Measurements from ENCODE around the gene CERT1. TPM values are rescaled to one million over a fixed set of nuclear protein-coding genes. Genes with fewer than 3 reads are reported as not detected.

The CERT1 gene
- total and polyA plus RNA-seq, 9 of the 15 experiments (the other 6 are each of a cell fraction or from before 2014, with no cell fraction given): 3.4 to 24.7 (median 9.8) TPM

GRCh38 chr5:75336615-75337336, 174.7 kb downstream of the CERT1 start, which contains the start of gene HMGCR (continued):
- TF ChIP-seq, protein P1, sequence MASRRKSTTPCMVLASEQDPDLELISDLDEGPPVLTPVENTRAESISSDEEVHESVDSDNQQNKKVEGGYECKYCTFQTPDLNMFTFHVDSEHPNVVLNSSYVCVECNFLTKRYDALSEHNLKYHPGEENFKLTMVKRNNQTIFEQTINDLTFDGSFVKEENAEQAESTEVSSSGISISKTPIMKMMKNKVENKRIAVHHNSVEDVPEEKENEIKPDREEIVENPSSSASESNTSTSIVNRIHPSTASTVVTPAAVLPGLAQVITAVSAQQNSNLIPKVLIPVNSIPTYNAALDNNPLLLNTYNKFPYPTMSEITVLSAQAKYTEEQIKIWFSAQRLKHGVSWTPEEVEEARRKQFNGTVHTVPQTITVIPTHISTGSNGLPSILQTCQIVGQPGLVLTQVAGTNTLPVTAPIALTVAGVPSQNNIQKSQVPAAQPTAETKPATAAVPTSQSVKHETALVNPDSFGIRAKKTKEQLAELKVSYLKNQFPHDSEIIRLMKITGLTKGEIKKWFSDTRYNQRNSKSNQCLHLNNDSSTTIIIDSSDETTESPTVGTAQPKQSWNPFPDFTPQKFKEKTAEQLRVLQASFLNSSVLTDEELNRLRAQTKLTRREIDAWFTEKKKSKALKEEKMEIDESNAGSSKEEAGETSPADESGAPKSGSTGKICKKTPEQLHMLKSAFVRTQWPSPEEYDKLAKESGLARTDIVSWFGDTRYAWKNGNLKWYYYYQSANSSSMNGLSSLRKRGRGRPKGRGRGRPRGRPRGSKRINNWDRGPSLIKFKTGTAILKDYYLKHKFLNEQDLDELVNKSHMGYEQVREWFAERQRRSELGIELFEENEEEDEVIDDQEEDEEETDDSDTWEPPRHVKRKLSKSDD (conservative IDR thresholded peaks at IDR 0.05; ENCODE audit: low read length): peak; percentile 84; the same call in 1 of the 2 replicates
- TF ChIP-seq HES1 (IDR thresholded peaks at IDR 0.05; ENCODE audit: low read depth) (peak; percentile 73), ZNF764 (CRISPR knock-in tag; IDR thresholded peaks at IDR 0.05; ENCODE audit: low read depth) (peak; percentile 77), ATF7 (IDR thresholded peaks at IDR 0.05) (peak; percentile 90), SAFB (IDR thresholded peaks at IDR 0.05; ENCODE audit: borderline replicate concordance, low read depth, low read length) (no peak), LARP7 (IDR thresholded peaks at IDR 0.05) (peak; percentile 55; the same call in 1 of the 2 replicates), ATF1 (CRISPR knock-in tag; IDR thresholded peaks at IDR 0.05) (no peak), ATF1 (tag; IDR thresholded peaks at IDR 0.05) (peak; percentile 98), TARDBP (IDR thresholded peaks at IDR 0.05) (peak; percentile 89), RNF2 (IDR thresholded peaks at IDR 0.05) (peak; percentile 89), STAT5B (CRISPR knock-in tag; IDR thresholded peaks at IDR 0.05) (no peak), CTBP1 (IDR thresholded peaks at IDR 0.05; ENCODE audit: borderline replicate concordance) (peak; percentile 93), TCF3 (CRISPR knock-in tag; IDR thresholded peaks at IDR 0.05) (peak; percentile 48; the same call in 1 of the 2 replicates), CXXC5 (CRISPR knock-in tag; IDR thresholded peaks at IDR 0.05) (peak; percentile 81), RBM22 (IDR thresholded peaks at IDR 0.05; ENCODE audit: low read depth, low read length, poor library complexity, severe bottlenecking) (peak; percentile 53), TCF7L2 (IDR thresholded peaks at IDR 0.05; ENCODE audit: low read depth, low read length) (peak; percentile 74), PHF21A (IDR thresholded peaks at IDR 0.05; ENCODE audit: borderline replicate concordance, low read depth) (peak; percentile 99), KDM1A (IDR thresholded peaks at IDR 0.05) (peak; percentile 94 to 95), GATAD2B (IDR thresholded peaks at IDR 0.05; ENCODE audit: borderline replicate concordance) (no peak), SIX5 (IDR thresholded peaks at IDR 0.05; ENCODE audit: borderline replicate concordance in 1 of 2, insufficient read depth in 1 of 2, low read depth in 1 of 2, low read length in 2 of 2) (no peak), ADNP (tag; IDR thresholded peaks at IDR 0.05) (no peak)
- TF ChIP-seq, protein P2, sequence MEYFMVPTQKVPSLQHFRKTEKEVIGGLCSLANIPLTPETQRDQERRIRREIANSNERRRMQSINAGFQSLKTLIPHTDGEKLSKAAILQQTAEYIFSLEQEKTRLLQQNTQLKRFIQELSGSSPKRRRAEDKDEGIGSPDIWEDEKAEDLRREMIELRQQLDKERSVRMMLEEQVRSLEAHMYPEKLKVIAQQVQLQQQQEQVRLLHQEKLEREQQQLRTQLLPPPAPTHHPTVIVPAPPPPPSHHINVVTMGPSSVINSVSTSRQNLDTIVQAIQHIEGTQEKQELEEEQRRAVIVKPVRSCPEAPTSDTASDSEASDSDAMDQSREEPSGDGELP (CRISPR knock-in tag; IDR thresholded peaks at IDR 0.05; ENCODE audit: borderline replicate concordance): peak; percentile 94
- TF ChIP-seq, protein P3, sequence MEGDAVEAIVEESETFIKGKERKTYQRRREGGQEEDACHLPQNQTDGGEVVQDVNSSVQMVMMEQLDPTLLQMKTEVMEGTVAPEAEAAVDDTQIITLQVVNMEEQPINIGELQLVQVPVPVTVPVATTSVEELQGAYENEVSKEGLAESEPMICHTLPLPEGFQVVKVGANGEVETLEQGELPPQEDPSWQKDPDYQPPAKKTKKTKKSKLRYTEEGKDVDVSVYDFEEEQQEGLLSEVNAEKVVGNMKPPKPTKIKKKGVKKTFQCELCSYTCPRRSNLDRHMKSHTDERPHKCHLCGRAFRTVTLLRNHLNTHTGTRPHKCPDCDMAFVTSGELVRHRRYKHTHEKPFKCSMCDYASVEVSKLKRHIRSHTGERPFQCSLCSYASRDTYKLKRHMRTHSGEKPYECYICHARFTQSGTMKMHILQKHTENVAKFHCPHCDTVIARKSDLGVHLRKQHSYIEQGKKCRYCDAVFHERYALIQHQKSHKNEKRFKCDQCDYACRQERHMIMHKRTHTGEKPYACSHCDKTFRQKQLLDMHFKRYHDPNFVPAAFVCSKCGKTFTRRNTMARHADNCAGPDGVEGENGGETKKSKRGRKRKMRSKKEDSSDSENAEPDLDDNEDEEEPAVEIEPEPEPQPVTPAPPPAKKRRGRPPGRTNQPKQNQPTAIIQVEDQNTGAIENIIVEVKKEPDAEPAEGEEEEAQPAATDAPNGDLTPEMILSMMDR (IDR thresholded peaks at IDR 0.05 in 2 of 3, conservative IDR thresholded peaks at IDR 0.05 in 1 of 3; ENCODE audit: insufficient read depth in 2 of 3, low read depth in 1 of 3, low read length in 3 of 3): peak; percentile 61 to 75 (median 65); a peak in 5 of 6 replicates
